ENCODE measurements around the gene SREBF2.

SREBF2 gene

GRCh38 chr22:41909310-41910049 lies 76.6 kb downstream of the SREBF2 start:
- no peak for DNase-seq

GRCh38 chr22:41910050-41911000 lies 77.4 kb downstream of the SREBF2 start:
- DNase-seq = peak; percentile 31

- DNase-seq = no peak
Measured at GRCh38 chr22:41911001-41911611, 78.2 kb downstream of the SREBF2 start.

- no peak for DNase-seq
Measured at GRCh38 chr22:41912338-41913039, 79.6 kb downstream of the SREBF2 start.

GRCh38 chr22:41913040-41913719 lies 80.3 kb downstream of the SREBF2 start:
- no peak for DNase-seq

GRCh38 chr22:41913842-41914534 lies 81.1 kb downstream of the SREBF2 start:
- no peak for DNase-seq

- no peak for DNase-seq
Measured at GRCh38 chr22:41914611-41915034, 81.7 kb downstream of the SREBF2 start.

- peak; percentile 61 for DNase-seq
Measured at GRCh38 chr22:41915035-41915785, 82.3 kb downstream of the SREBF2 start, which contains the start of gene SHISA8. Gene SHISA8 (minus strand): TSS chr22:41915074. CDS start chr22:41914667, 407 bp downstream.

- no peak for DNase-seq
Measured at GRCh38 chr22:41915786-41916493, 83.0 kb downstream of the SREBF2 start.

- DNase-seq = no peak
Measured at GRCh38 chr22:41916745-41917358, 83.9 kb downstream of the SREBF2 start.

- DNase-seq = no peak
Measured at GRCh38 chr22:41917375-41917902, 84.5 kb downstream of the SREBF2 start.

- no peak for DNase-seq
Measured at GRCh38 chr22:41917903-41918791, 85.2 kb downstream of the SREBF2 start.

GRCh38 chr22:41919357-41920224 lies 86.7 kb downstream of the SREBF2 start:
- DNase-seq = peak; percentile 40

GRCh38 chr22:41920271-41920976 lies 87.5 kb downstream of the SREBF2 start:
- DNase-seq = no peak

GRCh38 chr22:41922328-41922727 lies 89.4 kb downstream of the SREBF2 start:
- DNase-seq = no peak

- DNase-seq = no peak
Measured at GRCh38 chr22:41922940-41923594, 90.2 kb downstream of the SREBF2 start.

All from stimulated activated CD4-positive, alpha-beta T cell treated with anti-CD3 and anti-CD28 coated beads, Interleukin-12 subunit alpha, Interleukin-12 subunit beta, amount 100 ng/mL, for 4 hours (primary cell).